WTC11 (cell line): Measurements from ENCODE around the gene GPC5. TPM values are rescaled to one million over a fixed set of nuclear protein-coding genes. Genes with fewer than 3 reads are reported as not detected.

Source experiments
- ATAC-seq: fragments of 200-7000 bp; cut with Tn5 transposase; 2 replicates; pipeline ENCODE4 v1.10.0; 2021; ENCODE audit warnings: mild to moderate bottlenecking, moderate library complexity
- CTCF ChIA-PET: fragments of 300-600 bp; sonication (Branson Sonifier 250); formaldehyde crosslinking; loops from one replicate; lab custom pipeline; 2021; ENCODE audit warnings: antibody characterized with exemption; lab: Charles Lee
- POLR2A ChIA-PET: fragments of 350-600 bp; sonication (Branson Sonifier 250); formaldehyde crosslinking; loops from one replicate; lab custom pipeline; 2021; ENCODE audit warnings: antibody characterized with exemption; lab: Charles Lee
- DNase-seq: peaks from one replicate; pipeline ENCODE4 v3.0.0; 2021; ENCODE audit warnings: low spot score
- H3K27ac Mint-ChIP-seq: 2 replicates; pipeline ENCODE4 v1.8.0; 2021; ENCODE audit warnings: mixed read lengths
- H3K27me3 Mint-ChIP-seq: 2 replicates; pipeline ENCODE4 v1.8.0; 2021; ENCODE audit warnings: low read depth, mild to moderate bottlenecking, moderate library complexity, mixed read lengths
- H3K36me3 Mint-ChIP-seq: 2 replicates; pipeline ENCODE4 v1.8.0; 2021; ENCODE audit warnings: mixed read lengths
- H3K4me1 Mint-ChIP-seq: 2 replicates; pipeline ENCODE4 v1.8.0; 2022; ENCODE audit warnings: mixed read lengths
- H3K4me3 Mint-ChIP-seq: 2 replicates; pipeline ENCODE4 v1.8.0; 2021; ENCODE audit warnings: mild to moderate bottlenecking, moderate library complexity, mixed read lengths
- H3K9me3 Mint-ChIP-seq: 2 replicates; pipeline ENCODE4 v1.8.0; 2021; ENCODE audit warnings: mixed read lengths
- ATF1 ChIP-seq: sonication (generic); formaldehyde crosslinking; IDR thresholded peaks from 2 replicates; pipeline ENCODE4 v1.8.1; 2023; ENCODE audit warnings: mild to moderate bottlenecking, moderate library complexity, missing genetic modification reagents
- ATF3 ChIP-seq: sonication (generic); formaldehyde crosslinking; conservative IDR thresholded peaks from 2 replicates; pipeline ENCODE4 v1.8.1; 2022; ENCODE audit warnings: mild to moderate bottlenecking, missing genetic modification reagents
- ATF6 ChIP-seq: sonication (generic); formaldehyde crosslinking; IDR thresholded peaks from 2 replicates; pipeline ENCODE4 v1.8.1; 2023; ENCODE audit warnings: mild to moderate bottlenecking, missing genetic modification reagents
- CDX4 ChIP-seq: fragments of 250-450 bp; sonication (Bioruptor Pico); IDR thresholded peaks from 2 replicates; pipeline ENCODE4 v1.9.0; 2021; ENCODE audit warnings: moderate library complexity, mild to moderate bottlenecking, inconsistent platforms, borderline replicate concordance
- CREM ChIP-seq: sonication (generic); formaldehyde crosslinking; IDR thresholded peaks from 2 replicates; pipeline ENCODE4 v1.8.1; 2022; ENCODE audit warnings: mild to moderate bottlenecking, missing genetic modification reagents, moderate library complexity
- EMX1 ChIP-seq: fragments of 250-450 bp; sonication (Bioruptor Pico); IDR thresholded peaks from 2 replicates; pipeline ENCODE4 v1.8.0; 2021; ENCODE audit warnings: mild to moderate bottlenecking
- ETV6 ChIP-seq: sonication (generic); formaldehyde crosslinking; IDR thresholded peaks from 2 replicates; pipeline ENCODE4 v1.8.1; 2022; ENCODE audit warnings: mild to moderate bottlenecking, missing genetic modification reagents
- FOXK1 ChIP-seq: sonication (generic); formaldehyde crosslinking; IDR thresholded peaks from 2 replicates; pipeline ENCODE4 v1.8.0; 2022; ENCODE audit warnings: mild to moderate bottlenecking, moderate library complexity, missing genetic modification reagents
- FOXP4 ChIP-seq: sonication (generic); formaldehyde crosslinking; IDR thresholded peaks from 2 replicates; pipeline ENCODE4 v1.8.0; 2022; ENCODE audit warnings: mild to moderate bottlenecking, missing genetic modification reagents
- GABPB1 ChIP-seq: sonication (generic); formaldehyde crosslinking; IDR thresholded peaks from 2 replicates; pipeline ENCODE4 v1.8.1; 2023; ENCODE audit warnings: mild to moderate bottlenecking, missing genetic modification reagents
- GRHL2 ChIP-seq: fragments of 250-450 bp; sonication (Bioruptor Pico); IDR thresholded peaks from 2 replicates; pipeline ENCODE4 v1.8.0; 2022; ENCODE audit warnings: mild to moderate bottlenecking, moderate library complexity; ENCODE audit not compliant: insufficient replicate concordance, severe bottlenecking
- GTF2I ChIP-seq: fragments of 250-450 bp; sonication (Bioruptor Pico); conservative IDR thresholded peaks from 2 replicates; pipeline ENCODE4 v1.4.0; 2021; ENCODE audit warnings: mild to moderate bottlenecking
- HMGXB4 ChIP-seq: sonication (generic); formaldehyde crosslinking; IDR thresholded peaks from 2 replicates; pipeline ENCODE4 v1.8.1; 2023; ENCODE audit warnings: mild to moderate bottlenecking, moderate library complexity, missing genetic modification reagents
- IRF1 ChIP-seq: sonication (generic); formaldehyde crosslinking; IDR thresholded peaks from 2 replicates; pipeline ENCODE4 v1.8.0; 2023; ENCODE audit warnings: missing genetic modification reagents
- MXD4 ChIP-seq: fragments of 250-450 bp; sonication (Bioruptor Pico); IDR thresholded peaks from 2 replicates; pipeline ENCODE4 v1.8.0; 2021; ENCODE audit warnings: mild to moderate bottlenecking, moderate library complexity, borderline replicate concordance
- NFE2L1 ChIP-seq: sonication (generic); formaldehyde crosslinking; IDR thresholded peaks from 2 replicates; pipeline ENCODE4 v1.8.1; 2023; ENCODE audit warnings: missing genetic modification reagents
- OVOL2 ChIP-seq: fragments of 250-450 bp; sonication (Bioruptor Pico); IDR thresholded peaks from 2 replicates; pipeline ENCODE4 v1.9.0; 2021; ENCODE audit warnings: mild to moderate bottlenecking, borderline replicate concordance
- PRRX2 ChIP-seq: fragments of 250-450 bp; sonication (Bioruptor Pico); IDR thresholded peaks from 2 replicates; pipeline ENCODE4 v1.8.0; 2021; ENCODE audit warnings: mild to moderate bottlenecking
- RORB ChIP-seq: fragments of 250-450 bp; sonication (Bioruptor Pico); IDR thresholded peaks from 2 replicates; pipeline ENCODE4 v1.9.0; 2021; ENCODE audit warnings: mild to moderate bottlenecking
- SOX15 ChIP-seq: fragments of 250-450 bp; sonication (Bioruptor Pico); IDR thresholded peaks from 2 replicates; pipeline ENCODE4 v1.9.0; 2021; ENCODE audit warnings: mild to moderate bottlenecking
- TEAD1 ChIP-seq: sonication (generic); formaldehyde crosslinking; IDR thresholded peaks from 2 replicates; pipeline ENCODE4 v1.8.0; 2022; ENCODE audit warnings: mild to moderate bottlenecking, missing genetic modification reagents
- TEAD4 ChIP-seq: sonication (generic); formaldehyde crosslinking; IDR thresholded peaks from 2 replicates; pipeline ENCODE4 v1.8.0; 2022; ENCODE audit warnings: mild to moderate bottlenecking, missing genetic modification reagents
- USF2 ChIP-seq: sonication (generic); formaldehyde crosslinking; IDR thresholded peaks from 2 replicates; pipeline ENCODE4 v1.8.1; 2023; ENCODE audit warnings: mild to moderate bottlenecking, missing genetic modification reagents, moderate library complexity
- ZNF232 ChIP-seq: sonication (generic); formaldehyde crosslinking; IDR thresholded peaks from 2 replicates; pipeline ENCODE4 v1.8.0; 2022; ENCODE audit warnings: mild to moderate bottlenecking, missing genetic modification reagents
- ZNF425 ChIP-seq: fragments of 250-450 bp; sonication (Bioruptor Pico); conservative IDR thresholded peaks from 2 replicates; pipeline ENCODE4 v1.9.0; 2021; ENCODE audit warnings: mild to moderate bottlenecking
- total RNA-seq: library from RNA; stranded (reverse); gene quantifications from 3 replicates; pipeline ENCODE4 v1.2.3, GENCODE V29; 2021

GPC5 gene
- total RNA-seq, 1 experiment from 2014 or later: 0.46 TPM

- DNase-seq: no peak
- no peak for TF ChIP-seq GRHL2 (CRISPR knock-in tag)
- no peak for TF ChIP-seq FOXP4
- TF ChIP-seq SOX15: no peak
- no peak for TF ChIP-seq FOXK1 (CRISPR knock-in tag)
- no peak for TF ChIP-seq OVOL2 (CRISPR knock-in tag)
- TF ChIP-seq CREM (CRISPR knock-in tag): no peak
- no peak for TF ChIP-seq HMGXB4
- no peak for TF ChIP-seq TEAD4 (CRISPR knock-in tag)
- TF ChIP-seq PRRX2 (CRISPR knock-in tag): no peak
- CTCF ChIA-PET: no interaction called here
Observed at GRCh38 chr13:91468301-91468700, 69.9 kb downstream of the GPC5 start.

GRCh38 chr13:91470084-91470621 lies 71.7 kb downstream of the GPC5 start:
- DNase-seq (no peak), ATAC-seq (no peak)
- Mint-ChIP-seq H3K4me3 (no peak overlapping the region), H3K4me1 (peaks cover 5% of the 10 kb centered on the region; the same call in 1 of the 2 replicates), H3K36me3 (no peaks in the 10 kb centered on the region), H3K9me3 (no peaks in the 10 kb centered on the region), H3K27me3 (no peaks in the 10 kb centered on the region), H3K27ac (no peak overlapping the region)
- POLR2A ChIA-PET: no interaction called here
- CTCF ChIA-PET: no interaction called here
- TF ChIP-seq ATF6: no peak
- no peak for TF ChIP-seq USF2 (CRISPR knock-in tag)
- no peak for TF ChIP-seq TEAD1 (CRISPR knock-in tag)
- TF ChIP-seq RORB: no peak
- no peak for TF ChIP-seq CDX4
- no peak for TF ChIP-seq EMX1 (CRISPR knock-in tag)
- TF ChIP-seq NFE2L1 (CRISPR knock-in tag): no peak
- TF ChIP-seq ZNF232 (CRISPR knock-in tag): no peak
- no peak for TF ChIP-seq GTF2I (CRISPR knock-in tag)
- TF ChIP-seq ATF1 (CRISPR knock-in tag): no peak
- TF ChIP-seq ETV6 (CRISPR knock-in tag): no peak
- no peak for TF ChIP-seq MXD4
- no peak for TF ChIP-seq GABPB1 (CRISPR knock-in tag)
- TF ChIP-seq ZNF425 (CRISPR knock-in tag): no peak
- no peak for TF ChIP-seq IRF1 (CRISPR knock-in tag)
- no peak for TF ChIP-seq ATF3 (CRISPR knock-in tag)
- no peak for TF ChIP-seq OVOL2 (CRISPR knock-in tag)

More at GRCh38 chr13:91468301-91468700, 69.9 kb downstream of the GPC5 start:
- no peak overlapping the region for H3K27ac Mint-ChIP-seq
- no peaks in the 10 kb centered on the region for H3K9me3 Mint-ChIP-seq
- no peak for ATAC-seq
- H3K4me3 Mint-ChIP-seq: no peak overlapping the region
- H3K36me3 Mint-ChIP-seq: no peaks in the 10 kb centered on the region
- H3K4me1 Mint-ChIP-seq: peaks cover 5% of the 10 kb centered on the region; the same call in 1 of the 2 replicates
- POLR2A ChIA-PET: no interaction called here
- H3K27me3 Mint-ChIP-seq: no peaks in the 10 kb centered on the region
